22Rv1 (cell line): ENCODE measurements around the gene LZTS2.

Experiments used
- CTCF ChIP-seq: fragments of 450-650 bp; IDR thresholded peaks from 2 replicates; pipeline ENCODE4 v1.5.1; 2017; ENCODE audit warnings: mild to moderate bottlenecking
- ZFX ChIP-seq: fragments of 450-650 bp; IDR thresholded peaks from 2 replicates; pipeline ENCODE4 v1.6.1; 2017; ENCODE audit warnings: antibody characterized with exemption, borderline replicate concordance

- TF ChIP-seq CTCF (no peak), ZFX (no peak)
Measured at GRCh38 chr10:101005869-101006567, 6.4 kb downstream of the LZTS2 start.
